MM.1S (cell line): ENCODE measurements around the gene OR52D1.

Experiments
- CTCF ChIP-seq: fragments of 300-600 bp; sonication (generic); IDR thresholded peaks from 2 replicates; pipeline ENCODE4 v1.5.1; 2016; ENCODE audit warnings: antibody characterized with exemption, low read length, mixed read lengths
- EZH2 ChIP-seq: fragments of 300-600 bp; sonication (generic); optimal IDR thresholded peaks from 2 replicates; pipeline ENCODE3; 2017; ENCODE audit warnings: low read depth, mild to moderate bottlenecking, antibody characterized with exemption, low read length, mixed read lengths

GRCh38 chr11:5507177-5507932 is 18.9 kb downstream of the OR52D1 start:
- no peak for TF ChIP-seq CTCF
- TF ChIP-seq EZH2, result no peak
